Embryonic facial prominence (tissue), 1 donor: ENCODE measurements around the gene DCAF6.

Experiments used
- DNase-seq: peaks from one replicate; pipeline ENCODE4 v3.0.0-alpha.2; 2016; ENCODE audit errors: extremely low spot score

The DCAF6 gene

DNA sequence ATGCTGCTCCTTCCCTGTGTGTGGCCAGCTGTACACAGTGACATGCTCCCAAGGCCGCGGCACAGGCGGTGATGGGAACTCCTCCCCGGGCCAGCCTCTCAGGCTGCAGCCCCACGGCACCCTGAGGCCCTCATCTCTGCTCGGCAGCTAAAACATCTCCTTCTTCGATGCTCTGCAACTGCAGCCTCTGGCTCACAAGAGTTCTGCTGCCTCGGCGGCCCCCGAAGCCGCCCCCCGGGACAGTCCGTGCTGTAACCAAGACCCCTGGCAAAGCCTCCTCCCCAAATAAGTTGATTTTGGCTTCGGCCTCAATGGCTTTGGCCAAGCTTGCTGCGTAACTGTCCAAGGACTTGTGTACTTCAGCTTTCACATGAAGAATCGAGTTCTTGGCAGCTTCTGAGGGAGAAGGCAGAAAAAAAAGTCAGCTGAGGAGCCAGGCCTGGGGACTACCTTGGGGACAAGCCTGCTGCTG is 149.0 kb downstream of the DCAF6 start:
- no peak for DNase-seq

DNA sequence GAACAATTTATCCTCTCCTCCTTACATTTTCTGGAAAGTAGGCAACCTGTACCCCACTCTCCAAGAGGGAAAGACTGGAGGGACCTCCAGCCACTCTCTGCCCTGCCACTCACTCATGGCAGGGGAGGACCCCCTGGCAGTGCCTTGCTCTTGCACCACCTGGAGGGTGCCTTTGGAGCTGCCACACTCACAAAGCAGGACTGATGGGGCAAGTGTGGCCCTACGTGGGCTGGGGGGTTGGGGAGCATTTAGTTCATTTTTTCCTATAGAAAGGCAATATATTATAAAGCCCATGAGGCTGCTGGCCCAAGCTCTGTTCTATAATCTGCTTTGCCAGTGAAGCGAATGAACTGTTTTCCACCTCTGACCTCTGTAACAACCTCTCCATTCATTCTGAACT is 150.0 kb downstream of the DCAF6 start:
- no peak for DNase-seq

DNA sequence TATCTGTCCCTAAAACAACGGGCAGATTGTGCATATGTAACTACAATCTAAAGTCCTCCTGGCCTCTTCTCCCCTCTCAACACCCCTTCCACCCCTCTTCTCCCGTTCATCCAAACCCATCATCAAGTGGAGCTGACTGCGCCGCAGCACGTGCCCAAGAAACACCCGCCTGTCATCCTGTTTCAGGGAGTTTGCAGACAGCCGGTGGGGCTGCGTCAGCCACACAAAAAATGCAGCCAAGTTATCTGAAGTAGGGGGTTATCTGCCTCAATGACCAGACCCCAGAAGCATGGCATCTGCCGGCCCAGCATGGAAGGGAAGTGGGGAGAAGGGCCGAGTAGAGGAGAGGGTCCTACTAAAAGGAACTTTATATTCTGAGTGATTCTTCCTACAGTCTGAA is 151.2 kb downstream of the DCAF6 start:
- no peak for DNase-seq

- no peak for DNase-seq
Measured at GRCh38 chr1:168088511-168089325, 152.2 kb downstream of the DCAF6 start.

GRCh38 chr1:168089326-168089978 is 153.0 kb downstream of the DCAF6 start:
- no peak for DNase-seq

GRCh38 chr1:168089979-168090337 is 153.5 kb downstream of the DCAF6 start:
- DNase-seq, result no peak

- DNase-seq, result no peak
Measured at GRCh38 chr1:168090395-168090794, 153.9 kb downstream of the DCAF6 start.

DNA sequence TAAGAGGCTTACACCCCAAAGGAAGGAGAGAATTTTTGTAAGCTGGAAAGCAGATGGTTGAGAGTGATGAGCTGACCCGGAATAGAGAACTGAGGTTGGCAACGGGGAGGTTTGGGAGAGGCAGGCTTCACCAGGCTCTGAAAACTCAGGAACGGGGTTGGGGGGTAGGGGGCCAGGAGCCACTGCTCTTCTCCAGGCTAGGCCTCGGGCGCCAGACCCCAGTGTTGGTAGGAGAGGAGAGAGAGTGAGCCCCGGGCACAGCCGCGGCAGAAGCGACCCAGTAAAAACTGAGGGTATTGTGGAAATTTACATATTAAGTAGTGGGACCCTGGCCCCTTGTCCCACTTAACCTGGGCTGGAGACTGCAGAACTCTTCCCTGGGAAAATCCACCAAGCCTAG is 154.6 kb downstream of the DCAF6 start:
- DNase-seq, result no peak

DNA sequence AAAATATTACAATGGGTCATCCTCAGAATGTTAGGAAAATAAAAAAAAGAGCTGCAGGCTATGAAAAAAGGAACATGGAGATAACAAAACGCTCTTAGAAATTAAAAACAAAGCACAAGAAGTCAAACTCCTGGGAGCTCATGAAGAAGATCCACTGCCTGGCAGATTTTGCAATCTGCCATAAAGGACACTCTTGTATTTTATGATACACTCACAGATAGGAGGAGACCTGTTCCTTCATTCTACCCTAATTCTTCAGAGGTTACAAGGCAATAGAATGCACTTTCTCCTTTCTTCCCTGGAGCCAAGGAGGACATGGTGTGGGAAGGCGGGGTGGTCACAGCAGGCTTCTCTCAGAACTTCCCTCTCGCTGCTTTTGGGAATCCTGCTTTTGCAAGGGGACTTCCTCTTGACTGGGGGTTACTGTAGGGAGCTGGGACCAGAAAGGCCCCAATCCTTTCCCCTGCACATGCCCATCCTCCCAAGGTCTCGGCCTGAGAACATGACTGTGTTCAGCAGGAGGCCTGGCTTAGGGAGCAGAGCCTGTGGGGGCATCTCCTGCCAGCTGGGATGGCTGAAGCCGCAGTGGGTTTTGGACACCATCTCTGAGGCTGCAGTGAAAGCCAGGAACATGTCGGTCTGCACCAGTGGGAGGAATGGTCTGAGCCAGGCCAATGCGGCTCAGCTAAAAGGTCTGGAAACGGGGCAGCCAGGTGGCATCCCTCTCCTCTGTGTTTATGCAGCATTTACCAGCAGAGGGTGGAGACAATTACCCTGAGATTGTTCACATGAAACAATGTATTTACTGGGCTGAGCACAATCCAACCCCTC is 155.5 kb downstream of the DCAF6 start:
- no peak for DNase-seq

DNA sequence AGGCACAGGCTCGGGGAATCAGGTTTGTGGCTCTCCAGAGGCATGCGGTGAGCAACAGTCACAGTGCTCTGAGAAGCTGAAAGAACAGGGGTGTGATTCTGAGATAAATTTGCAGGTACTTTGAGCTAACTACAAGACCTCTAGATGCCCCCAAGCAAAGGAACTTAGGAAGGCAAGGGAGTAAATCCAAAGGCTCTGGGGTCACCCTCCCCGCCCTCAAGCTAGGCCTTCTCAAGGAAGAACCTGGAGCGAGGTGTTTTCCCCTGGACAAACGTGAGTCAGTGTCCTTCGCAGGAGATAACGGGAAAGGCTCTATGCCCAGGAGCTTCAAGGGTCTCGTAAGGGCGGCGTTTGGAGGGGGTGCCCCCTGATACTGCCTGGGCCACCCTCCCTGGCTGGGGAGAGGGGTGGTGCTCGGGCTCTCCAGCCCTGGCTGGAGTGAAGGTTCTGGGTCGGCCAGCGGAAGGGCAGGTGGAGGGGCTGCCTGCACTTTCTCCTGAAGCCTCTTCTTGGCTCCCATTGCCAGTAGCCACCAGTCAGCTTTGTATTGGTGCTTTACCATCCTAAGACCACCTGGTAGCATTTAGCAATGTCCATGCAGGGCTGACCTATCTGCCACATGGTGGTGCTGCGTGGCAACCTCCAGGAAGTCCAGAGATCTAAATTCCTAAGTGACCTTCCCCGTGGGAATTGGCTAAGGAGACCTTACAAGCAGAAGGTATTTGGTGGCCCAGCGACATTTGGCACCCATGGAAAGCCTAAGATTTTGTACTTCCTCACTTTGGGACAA is 156.3 kb downstream of the DCAF6 start:
- DNase-seq, result no peak

GRCh38 chr1:168093616-168094015 is 157.1 kb downstream of the DCAF6 start:
- DNase-seq, result no peak

DNA sequence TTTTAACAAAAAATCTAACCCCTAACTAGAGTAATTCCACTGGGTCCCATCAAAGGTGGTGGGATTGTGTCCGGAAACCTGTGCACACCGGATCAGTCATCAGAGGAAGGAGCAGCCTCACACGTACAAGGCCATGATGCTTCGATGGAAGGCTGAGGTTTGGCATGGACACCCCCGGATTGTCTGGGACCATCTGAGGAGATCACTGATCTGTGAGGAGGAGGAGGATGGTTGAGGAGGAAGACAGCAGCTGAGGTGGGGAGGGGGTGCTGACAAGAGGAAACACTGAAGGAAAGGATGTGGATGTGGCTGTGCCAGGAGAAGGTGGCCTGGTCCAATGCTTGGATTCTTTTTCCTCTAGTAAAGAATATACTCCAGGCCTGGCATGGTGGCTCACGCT is 159.0 kb downstream of the DCAF6 start:
- DNase-seq, result no peak

- DNase-seq, result no peak
Measured at GRCh38 chr1:168096296-168097165, 160.0 kb downstream of the DCAF6 start.

DNA sequence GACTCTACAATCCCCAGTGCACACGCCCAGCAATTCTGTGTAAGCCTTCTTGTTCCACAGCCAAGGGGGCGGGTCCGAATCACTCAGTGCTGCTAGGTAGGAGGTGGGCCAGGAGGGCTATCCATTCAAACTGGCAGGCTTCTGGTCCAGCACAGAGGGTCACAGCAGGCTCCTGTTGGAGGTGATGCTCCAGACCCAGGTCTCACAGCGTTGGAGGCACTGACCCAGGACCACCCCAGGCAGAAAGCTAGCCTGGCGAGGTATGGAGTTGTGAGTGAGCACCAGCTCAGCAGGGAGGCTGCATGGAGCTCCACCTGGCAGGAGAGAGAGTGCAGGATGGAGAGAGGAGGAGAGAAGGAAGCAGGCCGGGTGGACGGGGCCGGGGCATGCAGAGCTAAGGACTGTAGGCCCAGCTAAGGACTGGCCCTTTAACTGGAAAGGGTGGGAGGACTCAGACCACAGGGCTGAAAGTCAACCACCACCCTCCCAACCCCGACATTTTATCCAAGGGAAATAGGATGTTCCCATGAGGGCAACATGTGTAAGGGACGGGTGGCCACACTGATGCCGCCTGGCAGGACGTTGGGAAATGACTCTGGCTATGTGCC is 161.5 kb downstream of the DCAF6 start:
- no peak for DNase-seq

DNA sequence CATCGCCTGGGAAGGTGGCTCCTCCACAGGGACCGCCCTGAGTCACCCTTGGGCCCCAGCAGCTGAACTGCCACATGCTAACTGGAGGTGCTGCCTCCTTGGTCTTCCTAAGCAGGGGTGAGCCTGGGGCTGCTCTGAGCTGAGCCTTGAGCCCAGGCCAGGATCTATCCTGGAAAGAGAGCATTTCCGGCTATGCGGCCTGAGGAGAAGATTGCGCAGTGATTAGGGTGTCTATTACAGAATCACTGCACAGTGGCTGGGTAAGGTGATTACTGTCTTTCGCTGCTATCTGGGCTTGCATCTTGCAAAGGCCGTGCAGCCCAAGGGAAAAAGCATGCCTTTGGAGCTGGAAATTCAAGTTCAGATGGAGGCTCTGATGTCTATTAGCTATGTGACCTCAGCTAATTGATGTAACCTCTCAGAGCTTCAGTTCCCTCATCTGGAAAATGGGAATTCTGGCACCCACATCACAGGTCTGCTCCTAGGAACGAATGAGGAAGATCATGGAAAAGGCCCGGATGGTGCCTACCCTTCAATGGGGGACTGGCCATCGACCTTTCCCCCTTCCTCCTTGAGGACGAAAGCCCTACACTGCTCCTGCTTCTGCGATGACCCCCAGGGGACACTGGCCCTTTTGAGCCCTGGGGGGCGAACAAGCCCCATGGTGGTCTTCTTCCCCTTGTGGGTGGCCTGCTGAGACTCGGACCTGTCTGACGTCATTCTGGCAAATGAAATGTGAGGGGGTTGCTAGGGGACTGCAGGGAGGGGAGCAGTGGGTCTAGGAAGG is 162.2 kb downstream of the DCAF6 start:
- DNase-seq, result no peak

DNA sequence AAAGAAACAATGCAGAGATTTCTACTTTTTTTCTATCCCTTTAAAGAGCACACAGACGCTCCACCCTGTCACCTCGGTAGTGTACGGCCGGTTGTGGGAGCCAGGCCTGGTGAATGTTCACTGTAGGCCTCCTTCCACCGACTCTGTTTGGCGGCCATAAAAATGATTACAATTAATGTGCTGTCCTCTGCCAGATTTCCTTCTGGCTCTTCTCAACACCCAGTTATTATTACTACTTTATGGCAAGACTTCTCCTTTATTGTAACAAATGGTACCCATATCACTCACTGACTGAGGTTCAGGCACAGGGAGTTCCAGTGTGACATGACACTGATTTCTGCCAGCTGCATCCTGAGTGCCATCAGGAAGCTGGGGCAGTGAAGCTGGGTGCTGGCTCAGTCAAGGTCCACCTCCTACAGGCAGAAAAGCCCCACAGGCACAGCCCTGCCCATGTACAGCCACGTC is 162.9 kb downstream of the DCAF6 start:
- no peak for DNase-seq

GRCh38 chr1:168100315-168101002 is 164.0 kb downstream of the DCAF6 start:
- no peak for DNase-seq

DNA sequence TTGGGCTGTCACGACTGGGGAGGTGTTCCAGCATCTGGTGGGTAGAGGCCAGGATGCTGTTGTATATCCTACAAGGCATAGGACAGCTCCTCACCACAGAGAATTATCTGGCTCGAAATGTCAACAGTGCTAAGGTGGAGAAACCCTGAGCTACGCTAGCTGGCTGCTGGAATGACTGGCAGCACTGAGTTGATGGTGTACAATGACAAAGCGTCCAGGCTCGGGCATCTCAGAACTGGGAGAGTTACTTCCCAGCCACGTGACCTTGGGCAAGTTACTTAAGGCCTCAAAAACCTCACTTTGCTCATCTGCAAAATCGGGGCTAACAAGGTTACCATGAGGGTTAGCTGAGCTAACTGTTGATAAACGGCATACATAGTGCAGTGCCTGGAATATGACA is 164.9 kb downstream of the DCAF6 start:
- no peak for DNase-seq

DNA sequence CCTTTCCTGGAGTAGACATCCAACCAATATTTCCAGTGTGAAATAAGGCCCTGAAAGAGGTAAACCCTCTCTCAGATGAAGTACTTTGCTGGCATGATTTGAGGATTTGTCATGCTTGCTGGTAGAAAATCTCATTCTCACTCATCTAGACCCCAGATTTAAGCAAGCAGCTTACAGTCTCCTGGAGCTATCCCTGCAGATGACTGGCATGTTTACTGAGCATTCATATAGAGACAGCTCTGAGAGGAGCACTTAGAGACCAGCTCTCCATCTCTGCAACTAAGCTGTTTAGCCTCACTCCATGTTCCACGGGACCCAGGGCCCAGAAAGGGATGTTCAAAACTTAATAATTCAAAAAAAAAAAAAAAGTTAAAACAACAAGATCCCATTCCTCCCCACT is 166.0 kb downstream of the DCAF6 start:
- no peak for DNase-seq
